ENCODE data around the gene STK33.

Gene STK33

GRCh38 chr11:8344346-8344745 is 249.7 kb downstream of the STK33 start:
- H3K4me3 ChIP-seq (ENCODE audit: low read depth, low read length, poor library complexity, severe bottlenecking), result no peak overlapping the region
- no peaks in the 10 kb centered on the region for H3K36me3 ChIP-seq (ENCODE audit: insufficient read depth, low read length)
- no peak overlapping the region for H3K27ac ChIP-seq (ENCODE audit: low read depth, low read length, poor library complexity, severe bottlenecking)
- no peak overlapping the region for H3K4me2 ChIP-seq (ENCODE audit: low read length)
- no peak overlapping the region for H2AFZ ChIP-seq (ENCODE audit: low read length)
- H3F3A ChIP-seq (ENCODE audit: insufficient read depth, low read length), result no peaks in the 10 kb centered on the region
- no peak overlapping the region for H3K9ac ChIP-seq (ENCODE audit: low read length)
- H3K79me2 ChIP-seq (ENCODE audit: insufficient read depth, low read length), result no peaks in the 10 kb centered on the region
- no peak for TF ChIP-seq EZH2 (IDR thresholded peaks at IDR 0.05; ENCODE audit: borderline replicate concordance, low read length)
- TF ChIP-seq CTCF (IDR thresholded peaks at IDR 0.05; ENCODE audit: low read length), result no peak
- H4K20me1 ChIP-seq (ENCODE audit: insufficient read depth, low read length), result no peaks in the 10 kb centered on the region
- no peaks in the 10 kb centered on the region; the same call in 1 of the 2 replicates for H3K27me3 ChIP-seq (ENCODE audit: insufficient read depth, low read length)
- H3K9me2 ChIP-seq (ENCODE audit: low read depth, low read length), result no peaks in the 10 kb centered on the region
- H3K9me3 ChIP-seq (ENCODE audit: low read length), result no peaks in the 10 kb centered on the region
- H3K4me1 ChIP-seq (ENCODE audit: insufficient read depth, low read length, severe bottlenecking), result no peaks in the 10 kb centered on the region

GRCh38 chr11:8342821-8343681 is 251.0 kb downstream of the STK33 start:
- no peak overlapping the region for H3K4me2 ChIP-seq (ENCODE audit: low read length)
- H3K4me3 ChIP-seq (ENCODE audit: low read depth, low read length, poor library complexity, severe bottlenecking), result no peak overlapping the region
- no peak overlapping the region for H3K27ac ChIP-seq (ENCODE audit: low read depth, low read length, poor library complexity, severe bottlenecking)
- no peaks in the 10 kb centered on the region for H3K79me2 ChIP-seq (ENCODE audit: insufficient read depth, low read length)
- no peak overlapping the region for H3K9ac ChIP-seq (ENCODE audit: low read length)
- no peak overlapping the region for H2AFZ ChIP-seq (ENCODE audit: low read length)
- no peaks in the 10 kb centered on the region for H3K36me3 ChIP-seq (ENCODE audit: insufficient read depth, low read length)
- no peaks in the 10 kb centered on the region for H3F3A ChIP-seq (ENCODE audit: insufficient read depth, low read length)
- H3K9me3 ChIP-seq (ENCODE audit: low read length), result no peaks in the 10 kb centered on the region
- TF ChIP-seq CTCF (IDR thresholded peaks at IDR 0.05; ENCODE audit: low read length), result no peak
- TF ChIP-seq EZH2 (IDR thresholded peaks at IDR 0.05; ENCODE audit: borderline replicate concordance, low read length), result no peak
- no peaks in the 10 kb centered on the region for H3K27me3 ChIP-seq (ENCODE audit: insufficient read depth, low read length)
- H3K4me1 ChIP-seq (ENCODE audit: insufficient read depth, low read length, severe bottlenecking), result no peaks in the 10 kb centered on the region
- no peaks in the 10 kb centered on the region for H3K9me2 ChIP-seq (ENCODE audit: low read depth, low read length)
- H4K20me1 ChIP-seq (ENCODE audit: insufficient read depth, low read length), result no peaks in the 10 kb centered on the region

- Histone ChIP-seq H3K9me3 (ENCODE audit: low read length) (no peaks in the 10 kb centered on the region), H3F3A (ENCODE audit: insufficient read depth, low read length) (no peaks in the 10 kb centered on the region), H4K20me1 (ENCODE audit: insufficient read depth, low read length) (no peaks in the 10 kb centered on the region), H2AFZ (ENCODE audit: low read length) (no peak overlapping the region), H3K79me2 (ENCODE audit: insufficient read depth, low read length) (no peaks in the 10 kb centered on the region), H3K27me3 (ENCODE audit: insufficient read depth, low read length) (no peaks in the 10 kb centered on the region), H3K36me3 (ENCODE audit: insufficient read depth, low read length) (no peaks in the 10 kb centered on the region), H3K4me3 (ENCODE audit: low read depth, low read length, poor library complexity, severe bottlenecking) (no peak overlapping the region), H3K9me2 (ENCODE audit: low read depth, low read length) (no peaks in the 10 kb centered on the region), H3K4me1 (ENCODE audit: insufficient read depth, low read length, severe bottlenecking) (no peaks in the 10 kb centered on the region), H3K4me2 (ENCODE audit: low read length) (no peak overlapping the region), H3K27ac (ENCODE audit: low read depth, low read length, poor library complexity, severe bottlenecking) (no peak overlapping the region), H3K9ac (ENCODE audit: low read length) (no peak overlapping the region)
- TF ChIP-seq EZH2 (IDR thresholded peaks at IDR 0.05; ENCODE audit: borderline replicate concordance, low read length) (no peak), CTCF (IDR thresholded peaks at IDR 0.05; ENCODE audit: low read length) (no peak)
These were observed 252.0 kb downstream of the STK33 start for GRCh38 chr11:8341996-8342395.
